Right ventricle myocardium inferior (tissue), 1 donor: ENCODE results near the gene RNASE12. TPM values are rescaled to one million over a fixed set of nuclear protein-coding genes. Genes with fewer than 3 reads are reported as not detected.

Source experiments
- ATAC-seq: fragments of 200-7000 bp; cut with Tn5 transposase; one replicate; pipeline ENCODE4 v1.9.1; 2020; ENCODE audit warnings: mild to moderate bottlenecking, moderate library complexity
- DNase-seq: peaks from one replicate; pipeline ENCODE4 v3.0.0; 2021; ENCODE audit errors: missing footprints
- intact Hi-C: fragments of 100-400 bp; cut with DNase I; formaldehyde crosslinking; loops from one replicate; pipeline ENCODE4 v1.11.0; 2022
- total RNA-seq: library from RNA; stranded (reverse); fragmentation: NEBNext Ultra II Directional; extraction: Animal tissue kit (Norgen Biotek cat#: 25700); gene quantifications from one replicate; pipeline ENCODE4 v1.2.1, GENCODE V29; 2021
- donor health status: DM: no; HTN: yes; CAD: no; lungs with severe emphysema.

The RNASE12 gene
- total RNA-seq, 1 donor from 2014 or later, result not detected

DNA sequence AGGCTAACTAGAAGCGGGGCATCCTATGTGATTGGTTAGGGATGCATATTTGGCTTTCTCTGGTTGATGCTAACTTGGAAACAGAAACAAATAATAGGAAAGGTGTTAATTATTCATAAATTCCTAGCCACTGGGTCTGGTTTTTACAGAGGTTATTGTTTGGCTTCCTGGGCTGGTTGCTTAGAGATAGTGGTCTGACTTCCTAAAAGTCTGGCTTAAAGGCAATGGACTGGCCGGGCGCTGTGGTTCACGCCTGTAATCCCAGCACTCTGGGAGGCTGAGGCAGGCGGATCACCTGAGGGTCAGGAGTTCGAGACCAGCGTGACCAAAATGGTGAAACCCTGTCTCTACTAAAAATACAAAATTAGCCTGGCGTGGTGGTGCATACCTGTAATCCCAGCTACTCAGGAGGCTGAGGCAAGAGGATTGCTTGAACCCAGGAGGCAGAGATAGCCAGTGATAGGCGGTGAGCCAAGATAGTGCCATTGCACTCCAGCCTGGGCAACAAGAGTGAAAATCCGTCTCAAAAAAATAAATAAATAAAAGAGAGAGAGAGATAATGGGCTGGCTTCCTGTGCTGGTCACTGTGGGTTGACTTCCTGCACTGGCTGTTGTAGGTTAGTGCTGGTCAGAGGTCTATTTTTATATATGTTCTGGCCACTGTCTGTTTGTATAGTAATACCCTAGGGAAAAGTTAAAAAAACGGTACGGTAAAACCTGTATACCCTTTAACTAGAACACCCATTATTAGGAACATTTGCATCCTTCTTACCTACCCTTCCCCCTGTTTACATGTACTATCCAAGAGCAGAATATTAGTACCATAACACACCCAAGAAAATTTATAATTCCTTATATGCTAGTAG is 26.2 kb upstream of the RNASE12 start:
- intact Hi-C loops, result no loop called here
- ATAC-seq, result no peak

DNA sequence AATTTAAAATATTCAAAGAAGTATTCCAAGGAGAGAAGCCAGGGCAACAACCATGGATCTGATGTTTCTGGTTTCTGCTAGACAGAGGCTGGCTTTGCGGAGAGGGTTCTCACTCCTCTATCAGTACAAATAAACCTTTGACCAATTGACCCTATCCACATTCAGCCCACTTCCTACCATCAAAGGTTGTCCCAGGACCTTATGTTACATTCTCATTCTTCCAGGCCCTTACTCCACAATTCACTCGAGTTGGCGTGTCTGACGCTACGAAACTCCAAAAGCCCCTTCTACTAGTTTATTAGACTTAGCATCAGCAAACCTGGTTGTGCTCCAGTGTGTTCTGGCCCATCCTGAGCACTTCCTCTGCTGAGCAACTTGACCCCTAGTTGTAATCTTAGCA is 24.8 kb upstream of the RNASE12 start:
- intact Hi-C loops, result no loop called here
- no peak for ATAC-seq

More for the DNA sequence above, 26.2 kb upstream of the RNASE12 start:
- DNase-seq, result no peak

DNA sequence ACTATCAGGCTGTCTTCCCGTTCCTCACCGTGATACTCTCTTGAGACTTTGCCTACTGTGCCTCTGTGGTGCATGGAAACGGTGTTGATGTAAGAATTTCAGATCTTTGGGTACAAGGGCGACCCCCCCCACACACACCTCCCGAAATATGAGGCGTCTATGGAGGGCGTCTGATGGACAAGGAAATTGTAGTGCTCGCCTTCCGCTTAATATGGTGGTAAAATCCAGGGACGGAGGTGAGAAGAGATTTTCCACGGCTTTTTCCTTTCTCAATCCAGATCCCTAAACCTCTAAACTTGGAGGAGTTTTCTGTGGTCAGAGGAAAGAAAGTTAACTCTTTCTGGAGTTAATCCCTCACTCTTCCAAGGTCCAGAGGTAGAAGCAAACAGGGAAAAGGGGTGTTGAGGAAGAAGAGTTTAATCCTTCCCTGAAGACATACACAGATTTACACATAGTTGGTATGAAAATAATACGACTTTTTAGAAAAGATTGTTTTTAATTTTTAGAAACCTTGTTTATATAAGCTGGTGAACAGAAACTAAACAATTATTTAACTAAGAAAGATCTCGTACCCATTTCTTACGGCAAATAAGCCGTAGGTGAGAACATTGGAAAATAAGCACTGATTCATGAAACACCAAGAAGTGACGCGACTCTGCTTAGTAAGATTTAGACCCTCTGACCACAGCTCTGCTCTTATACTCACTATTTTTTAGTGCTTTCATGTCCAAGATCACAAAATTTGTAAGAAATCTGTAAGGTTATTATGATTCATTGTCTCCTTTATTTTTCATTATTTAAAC is 23.1 kb upstream of the RNASE12 start:
- DNase-seq, result no peak
- no peak for ATAC-seq
- intact Hi-C loops, result loop anchor here (5.0 kb wide), 1 partner anchor 152 kb away; the partner anchor contains the start of gene PIP4P1

More for the DNA sequence above, 24.8 kb upstream of the RNASE12 start:
- no peak for DNase-seq

DNA sequence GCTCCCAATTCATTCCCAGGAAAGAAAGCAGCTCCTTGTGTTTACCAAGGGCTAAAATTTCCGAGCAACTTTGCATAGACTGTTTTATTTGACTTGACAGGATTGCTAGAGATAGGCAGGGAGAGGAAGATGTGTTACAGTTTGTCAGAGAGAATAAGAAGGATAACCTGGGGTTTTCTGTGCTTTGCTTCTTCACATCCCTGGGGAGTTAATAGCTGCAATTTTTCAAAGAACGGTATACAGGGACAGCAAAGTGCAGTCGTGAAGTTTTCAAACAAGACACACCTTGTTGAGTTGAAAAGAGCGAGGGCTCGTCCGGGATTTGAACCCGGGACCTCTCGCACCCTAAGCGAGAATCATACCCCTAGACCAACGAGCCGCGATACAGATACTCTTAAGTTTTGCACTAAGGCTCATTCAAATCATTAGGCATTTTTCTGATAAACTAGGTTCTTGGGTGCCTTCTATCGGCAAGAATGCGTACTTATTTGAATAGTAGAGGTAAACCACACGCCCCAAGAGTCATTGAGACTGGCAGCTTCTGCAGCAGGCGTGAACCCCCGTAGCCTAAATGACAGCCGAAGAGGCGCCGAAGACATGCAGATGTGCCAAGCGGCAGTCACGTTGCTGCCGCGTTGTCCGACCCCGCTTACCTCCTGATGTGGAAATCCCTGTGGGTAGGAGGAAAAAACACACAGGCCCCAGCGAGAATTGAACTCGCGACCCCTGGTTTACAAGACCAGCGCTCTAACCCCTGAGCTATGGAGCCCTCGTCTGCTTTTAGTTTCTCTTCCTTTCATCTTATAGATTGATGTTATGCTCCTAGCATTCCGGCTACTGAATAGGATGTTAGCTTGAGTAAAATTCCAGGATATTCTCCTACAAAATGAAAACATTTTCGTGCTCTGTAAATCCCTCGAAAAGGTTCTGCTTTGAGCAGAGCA is 22.2 kb upstream of the RNASE12 start:
- ATAC-seq, result peak; percentile 85
- DNase-seq, result peak; percentile 78
- intact Hi-C loops, result loop anchor here (1.0 to 5.0 kb wide), 3 partner anchors 71 to 201 kb away; partner anchors contain the start of genes PIP4P1, RNASE4 and TEP1

DNA sequence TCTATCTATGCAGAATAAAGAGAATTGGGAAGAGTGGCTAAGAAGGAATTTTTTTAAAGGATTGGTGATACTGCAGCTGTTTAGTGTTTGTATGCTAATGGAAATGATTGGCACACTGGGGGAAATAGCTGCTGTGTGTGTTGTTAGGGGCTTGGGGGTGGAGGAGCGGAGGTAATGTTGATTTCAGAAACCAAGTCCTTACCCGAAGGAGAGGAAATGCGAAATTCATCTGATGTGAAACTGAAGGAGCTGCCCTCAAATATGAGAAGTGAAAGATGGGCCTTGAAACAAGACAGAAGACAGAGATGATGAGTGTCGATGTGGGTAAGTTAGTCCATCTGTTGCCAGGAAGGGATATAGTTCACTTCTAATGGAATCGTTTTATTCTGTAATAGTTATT is 21.2 kb upstream of the RNASE12 start:
- DNase-seq, result no peak
- ATAC-seq, result no peak
- intact Hi-C loops, result loop anchor here (2.0 to 5.0 kb wide), 2 partner anchors 150 to 200 kb away; partner anchors contain the start of genes PIP4P1 and TEP1

DNA sequence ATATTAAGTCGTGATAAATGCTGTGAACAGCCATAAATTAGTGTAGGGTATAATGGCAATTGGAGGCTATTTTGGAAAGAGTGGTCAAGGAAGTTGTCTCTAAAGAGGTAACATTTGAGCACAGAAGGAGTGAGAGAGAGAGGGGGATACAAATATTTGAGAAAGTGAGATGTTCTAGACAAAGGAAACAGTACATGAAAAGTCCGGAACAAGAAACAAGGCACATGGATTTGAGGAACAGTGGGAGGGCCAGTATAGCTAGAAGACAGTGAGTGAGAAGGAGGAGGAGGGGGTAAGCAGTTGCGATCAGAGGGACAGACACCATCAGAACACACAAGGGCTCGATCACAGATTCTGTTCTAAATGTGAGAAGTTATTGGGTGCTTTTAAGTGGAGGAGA is 20.1 kb upstream of the RNASE12 start:
- intact Hi-C loops, result loop anchor here (5.0 kb wide), 1 partner anchor 149 kb away; the partner anchor contains the start of gene PIP4P1
- no peak for ATAC-seq
- no peak for DNase-seq

DNA sequence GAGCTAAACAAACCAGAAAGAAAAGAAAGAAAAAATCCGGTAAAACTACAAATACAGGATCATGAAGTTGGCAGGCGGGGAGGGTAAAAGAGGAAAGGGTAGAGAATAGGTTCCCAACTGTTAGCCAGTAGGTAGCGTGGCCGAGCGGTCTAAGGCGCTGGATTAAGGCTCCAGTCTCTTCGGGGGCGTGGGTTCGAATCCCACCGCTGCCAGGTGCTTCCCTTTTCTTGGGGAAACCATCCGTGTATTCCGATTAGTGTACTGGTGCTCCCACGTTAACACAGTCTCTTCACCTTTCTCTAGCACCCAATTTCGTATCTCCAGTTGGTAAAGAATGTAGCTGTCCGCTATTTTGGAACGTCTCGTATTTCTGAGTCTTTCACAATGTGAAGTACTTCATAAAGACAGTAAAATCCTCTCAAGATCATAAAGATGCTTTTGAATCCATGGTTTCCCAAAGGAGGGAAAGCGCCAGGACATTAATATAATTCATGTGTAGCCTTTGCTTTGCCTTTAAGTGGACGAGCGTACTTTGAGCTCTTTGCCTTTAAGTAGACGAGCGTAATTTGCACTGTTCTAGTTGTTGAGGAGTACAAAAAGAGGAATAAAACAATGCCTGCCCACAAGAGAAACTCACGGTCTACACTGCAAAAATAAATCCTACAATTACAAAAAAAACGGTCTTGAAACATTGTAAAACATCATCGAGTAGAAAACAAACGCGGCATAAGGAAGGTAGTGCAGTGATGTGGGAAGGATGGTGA is 19.0 kb upstream of the RNASE12 start:
- ATAC-seq, result peak; percentile 77
- intact Hi-C loops, result loop anchor here (5.0 kb wide), 1 partner anchor 148 kb away; the partner anchor contains the start of gene PIP4P1

DNA sequence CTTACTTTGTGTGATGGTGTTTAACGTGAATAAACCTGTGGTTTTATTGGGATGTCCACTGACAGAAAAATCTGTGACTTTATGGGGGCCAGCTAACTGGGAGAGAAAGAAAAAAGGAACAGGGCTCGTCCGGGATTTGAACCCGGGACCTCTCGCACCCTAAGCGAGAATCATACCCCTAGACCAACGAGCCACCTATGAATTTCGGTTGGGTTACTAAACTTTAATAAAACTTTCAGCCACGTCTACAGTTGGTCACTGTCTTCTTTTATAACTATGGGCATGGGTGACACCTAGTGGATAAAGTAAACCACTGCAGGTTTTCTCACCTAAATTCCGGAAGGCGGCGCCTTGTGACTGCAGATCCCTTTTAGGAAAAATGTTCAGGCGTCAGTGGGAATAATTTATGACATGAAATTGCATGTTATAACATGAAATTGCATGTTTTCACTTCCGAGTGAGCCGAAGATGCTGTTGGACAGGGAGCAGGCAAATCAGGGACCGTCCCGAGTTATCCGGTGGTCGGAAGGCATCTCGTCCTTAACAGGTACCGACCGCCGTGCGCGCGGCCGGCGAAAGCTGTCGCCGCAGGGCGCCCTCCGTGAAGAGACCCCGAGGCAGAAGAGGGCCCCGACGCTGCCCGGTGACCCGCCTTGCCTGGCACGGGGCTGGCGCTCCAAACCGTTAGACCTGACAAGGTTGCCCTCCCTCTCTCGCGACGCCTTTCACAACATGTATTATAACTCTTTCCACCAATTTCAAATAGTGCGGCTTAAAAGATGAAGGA is 18.2 kb upstream of the RNASE12 start:
- ATAC-seq (peak; percentile 61), DNase-seq (peak; percentile 80)
- intact Hi-C loops, result loop anchor here (1.0 to 5.0 kb wide), 3 partner anchors 77 to 282 kb away; partner anchors contain the start of gene PIP4P1

More for the DNA sequence above, 19.0 kb upstream of the RNASE12 start:
- peak; percentile 87 for DNase-seq

DNA sequence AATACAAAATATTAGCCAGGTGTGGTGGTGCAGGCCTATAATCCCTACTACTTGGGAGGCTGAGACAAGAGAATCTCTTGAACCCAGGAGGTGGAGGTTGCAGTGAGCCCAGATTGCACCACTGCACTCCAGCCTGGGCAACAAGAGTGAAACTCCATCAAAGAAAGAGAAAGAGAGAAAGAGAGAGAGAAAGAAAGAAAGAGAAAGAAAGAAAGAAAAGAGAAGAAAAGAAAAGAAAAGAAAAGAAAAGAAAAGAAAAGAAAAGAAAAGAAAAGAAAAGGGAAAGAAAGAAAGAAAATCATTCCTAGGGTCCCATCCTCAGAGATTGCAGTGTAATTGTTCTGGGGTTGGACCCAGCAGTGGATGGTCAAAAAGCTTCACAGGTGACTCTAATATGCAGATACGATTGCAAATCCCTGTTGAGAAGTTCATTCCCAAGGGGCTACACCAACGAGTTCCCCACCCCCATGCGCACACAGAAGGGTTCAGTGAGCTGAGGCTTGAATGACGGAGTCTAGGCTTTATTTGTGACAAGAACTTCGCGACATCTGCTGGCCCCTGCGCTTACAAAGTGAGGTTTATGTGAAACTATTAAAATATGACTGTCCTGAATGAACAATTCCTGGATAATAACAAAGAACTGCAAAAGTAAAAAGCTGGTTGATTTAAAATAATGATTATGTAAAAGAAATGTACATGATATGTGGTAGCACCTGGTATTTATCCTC is 17.4 kb upstream of the RNASE12 start:
- no peak for DNase-seq
- intact Hi-C loops, result loop anchor here (1.0 to 5.0 kb wide), 2 partner anchors 76 to 281 kb away; no protein-coding TSS in a partner anchor
- ATAC-seq, result no peak

DNA sequence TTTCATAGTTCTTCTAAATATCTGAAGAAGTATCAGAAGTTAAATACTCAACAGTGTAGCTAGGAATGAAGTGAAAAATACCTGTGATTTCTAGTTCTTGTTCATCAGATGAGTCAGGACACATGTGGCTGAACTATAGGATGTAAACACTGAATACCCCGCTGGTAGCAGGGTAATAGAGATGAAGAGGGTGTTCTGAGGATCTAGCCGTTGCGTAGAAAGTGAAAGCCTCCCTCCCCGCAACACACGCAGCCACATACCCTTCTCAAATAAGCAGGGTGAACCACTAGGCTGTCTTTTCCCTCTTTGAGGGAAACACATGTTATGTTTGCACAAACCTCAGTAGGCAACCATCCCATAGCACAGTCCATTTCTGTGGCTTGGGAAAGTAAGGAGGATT is 16.4 kb upstream of the RNASE12 start:
- intact Hi-C loops, result loop anchor here (5.0 kb wide), 1 partner anchor 75 kb away; no protein-coding TSS in a partner anchor
- ATAC-seq (no peak), DNase-seq (no peak)

DNA sequence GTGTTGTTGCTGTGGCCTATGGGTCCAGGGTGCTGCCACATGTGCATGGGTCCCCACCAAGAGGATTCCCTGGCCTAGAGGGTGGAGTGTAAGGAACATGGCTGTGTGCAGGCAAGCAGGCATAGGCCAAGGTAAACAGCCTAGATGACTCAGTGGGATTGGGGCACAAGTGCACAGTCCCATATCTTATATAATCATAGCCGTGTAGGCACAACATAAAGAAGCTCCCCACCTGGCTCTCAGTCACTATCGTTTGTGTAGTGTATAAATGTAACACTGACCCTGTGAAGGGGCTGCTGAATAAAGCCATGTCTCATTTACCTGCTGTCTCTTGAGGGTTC is 15.7 kb upstream of the RNASE12 start:
- ATAC-seq (no peak), DNase-seq (no peak)
- intact Hi-C loops, result loop anchor here (5.0 kb wide), 1 partner anchor 75 kb away; no protein-coding TSS in a partner anchor

DNA sequence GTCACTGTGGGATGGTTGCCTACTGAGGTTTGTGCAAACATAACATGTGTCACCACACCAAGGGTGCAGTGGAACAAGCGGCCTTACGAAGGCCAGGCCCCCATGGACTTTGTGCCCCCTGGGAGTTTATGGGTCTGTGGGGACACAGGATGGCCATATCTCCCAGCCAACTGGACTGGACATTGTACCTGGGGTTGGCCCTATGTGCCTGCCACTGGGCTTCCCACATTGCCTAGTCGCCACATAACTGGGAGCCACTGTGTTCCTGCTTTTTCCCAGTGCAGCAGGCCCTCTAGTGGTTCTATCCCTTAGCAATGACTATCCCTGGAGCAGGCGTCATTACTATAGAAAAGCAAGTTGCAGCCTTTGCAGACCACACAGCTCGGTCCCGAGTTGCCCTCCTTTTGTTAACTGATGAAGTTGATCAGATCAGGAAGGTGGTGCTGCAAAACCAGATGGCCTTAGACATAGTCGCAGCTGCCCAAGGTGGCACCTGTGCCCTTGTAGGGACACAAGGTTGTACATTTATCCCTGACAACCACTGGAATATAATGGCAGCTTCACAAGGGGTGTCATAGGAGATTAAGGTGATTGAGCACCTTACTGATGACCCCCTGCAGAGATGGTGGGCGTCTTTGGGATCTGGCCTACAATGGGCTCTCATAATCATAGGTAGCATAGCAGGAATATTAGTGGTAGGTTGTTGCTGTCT is 15.2 kb upstream of the RNASE12 start:
- intact Hi-C loops, result loop anchor here (5.0 kb wide), 1 partner anchor 74 kb away; no protein-coding TSS in a partner anchor
- DNase-seq (no peak), ATAC-seq (no peak)

DNA sequence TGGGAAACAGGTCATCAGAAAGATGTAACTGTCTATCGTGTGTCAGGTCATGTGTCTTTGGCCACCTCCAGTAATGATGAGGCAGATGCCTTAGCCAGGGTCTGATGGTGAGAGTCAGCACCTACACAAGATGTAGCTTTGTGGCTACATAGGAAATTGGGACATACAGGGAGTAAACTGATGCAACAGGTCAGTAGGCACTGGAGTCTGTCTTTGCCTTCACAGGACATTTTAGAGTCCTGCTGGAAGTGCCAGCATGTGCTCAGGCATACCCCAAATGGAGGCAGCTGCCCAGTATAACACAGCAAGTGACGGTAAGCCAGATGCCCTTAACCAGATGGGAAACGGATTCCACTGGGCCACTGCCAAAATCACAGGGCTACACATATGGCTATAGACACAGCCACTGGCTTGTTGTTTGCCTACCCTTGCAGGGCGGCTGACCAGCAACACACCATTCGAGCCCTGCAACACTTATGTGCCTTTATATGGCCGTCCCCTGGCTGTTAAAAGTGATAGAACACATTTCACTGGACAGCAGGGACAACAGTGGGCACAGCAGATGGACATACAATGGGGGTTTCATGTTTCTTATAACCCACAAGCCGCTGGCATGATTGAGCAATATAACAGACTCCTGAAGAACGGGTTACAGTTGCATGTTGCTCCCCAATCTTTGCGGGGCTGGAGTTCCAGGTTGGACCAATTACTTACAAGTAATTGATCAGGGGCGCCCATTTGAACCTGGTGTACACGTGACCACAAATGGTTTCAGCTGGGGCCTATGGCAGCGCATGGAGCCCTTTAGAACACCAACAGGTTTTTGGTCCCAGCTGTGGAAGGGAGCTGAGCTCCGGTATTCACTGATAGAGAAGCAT is 12.9 kb upstream of the RNASE12 start:
- DNase-seq (no peak), ATAC-seq (no peak)
- intact Hi-C loops, result no loop called here

DNA sequence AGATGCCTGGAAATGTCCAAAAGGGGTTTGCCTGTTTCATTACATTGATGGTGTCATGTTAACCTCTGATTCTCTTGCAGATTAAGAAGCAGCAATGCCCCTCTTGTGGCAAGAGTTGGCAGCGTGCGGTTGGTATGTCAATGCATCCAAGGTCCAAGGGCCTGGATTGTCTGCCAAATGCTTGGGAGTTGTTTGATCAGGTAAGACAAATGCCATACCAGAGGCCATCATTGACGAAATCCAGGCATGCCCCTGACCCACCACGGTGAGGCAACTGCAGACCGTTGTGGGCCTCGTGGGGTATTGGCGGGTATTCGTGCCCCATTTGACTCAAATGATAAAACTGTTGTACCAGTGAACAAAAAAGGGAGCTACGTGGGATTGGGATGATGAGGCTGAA is 11.4 kb upstream of the RNASE12 start:
- intact Hi-C loops, result no loop called here
- DNase-seq (no peak), ATAC-seq (no peak)

DNA sequence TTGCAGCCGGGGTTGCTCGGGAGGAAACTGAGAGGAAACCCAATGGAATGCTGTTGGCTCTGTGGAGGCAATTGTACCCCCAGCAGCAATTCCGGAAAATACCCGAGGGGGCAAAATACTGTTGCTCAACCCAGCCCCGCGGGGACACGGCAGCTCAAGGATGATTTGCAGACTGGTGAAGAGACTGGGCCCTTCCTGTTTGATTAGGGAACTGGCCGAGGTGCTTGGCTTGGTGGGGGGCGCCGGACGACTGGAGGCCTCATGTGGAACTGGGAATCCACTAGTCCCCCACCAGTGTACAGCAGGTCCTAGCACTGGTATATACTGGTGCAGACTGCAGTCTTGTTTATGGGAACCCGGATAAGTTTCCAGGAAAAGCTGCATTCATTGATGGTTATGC is 10.3 kb upstream of the RNASE12 start:
- ATAC-seq (no peak), DNase-seq (no peak)
- intact Hi-C loops, result no loop called here
